ENCODE data around the gene APBB2. TPM values are rescaled to one million over a fixed set of nuclear protein-coding genes. Genes with fewer than 3 reads are reported as not detected.

The APBB2 gene
- total RNA-seq, 2 experiments from 2014 or later: 3.1 to 5.5 TPM

DNA sequence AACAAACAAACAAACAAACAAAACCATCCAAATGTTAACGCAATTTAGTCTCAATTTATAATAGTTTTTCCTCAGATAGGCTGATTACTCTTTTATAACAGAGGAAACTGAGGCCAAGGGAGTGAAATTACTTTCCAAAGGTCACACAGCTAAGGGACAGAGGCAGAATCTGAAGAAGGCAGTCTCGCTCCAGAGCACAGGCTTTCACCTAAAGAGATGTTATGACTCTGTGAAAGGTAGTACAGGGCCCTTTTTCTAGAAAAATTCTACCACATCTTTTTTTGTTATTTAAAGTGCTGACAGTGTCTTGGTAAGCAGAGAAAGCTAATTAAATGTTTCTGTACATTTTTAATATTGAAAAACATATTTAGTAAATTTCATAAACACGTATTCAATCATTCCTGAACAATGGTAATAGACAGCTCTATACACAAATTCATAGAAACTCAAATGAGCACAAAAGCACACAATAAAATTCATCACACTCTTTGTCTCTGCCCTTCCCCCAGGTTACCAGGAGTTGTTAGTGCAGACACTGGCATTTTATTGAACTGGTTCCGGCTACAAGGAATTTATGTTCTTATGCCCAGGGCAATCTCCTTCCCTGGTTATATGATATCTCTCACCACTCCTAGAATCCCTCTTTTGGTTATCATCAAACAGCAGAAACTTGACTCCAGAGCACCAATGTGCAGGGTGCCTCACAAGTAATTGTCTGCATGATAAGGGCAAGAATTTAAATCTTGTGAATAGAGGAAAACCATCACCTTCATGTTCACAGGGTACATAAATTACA, 7.7 kb upstream of the APBB2 start:
- no peak for DNase-seq
- Mint-ChIP-seq H3K4me1 (peaks cover under 1% of the 10 kb centered on the region), H3K4me3 (no peak overlapping the region), H3K27me3 (peaks cover 24% of the 10 kb centered on the region), H3K36me3 (no peaks in the 10 kb centered on the region), H3K9me3 (no peaks in the 10 kb centered on the region), H3K27ac (no peak overlapping the region)

DNA sequence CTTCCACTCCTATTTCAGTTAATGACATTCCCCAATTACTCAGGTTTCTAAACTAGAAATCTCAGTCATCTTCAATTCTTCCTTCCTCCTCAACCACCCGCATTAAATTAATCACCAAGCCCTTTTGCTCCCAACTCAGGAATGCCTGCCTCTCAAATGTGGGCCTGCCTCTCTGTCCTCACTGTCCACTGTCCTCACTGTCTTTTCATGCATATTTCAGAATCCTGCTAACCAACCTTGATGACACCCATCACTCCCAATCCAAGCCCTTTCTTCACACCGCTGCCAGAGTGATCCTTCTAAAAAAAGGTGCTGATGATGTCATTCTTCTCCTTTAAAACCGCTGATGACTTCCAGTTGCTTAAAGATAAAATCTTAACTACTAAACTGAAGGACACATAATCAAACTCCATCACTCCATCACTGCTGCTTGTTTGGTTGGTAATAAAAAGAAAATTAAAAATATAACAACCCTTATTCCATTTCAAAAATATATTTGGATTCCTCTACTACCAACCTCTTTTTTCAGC, 5.1 kb upstream of the APBB2 start:
- H3K27ac Mint-ChIP-seq: no peak overlapping the region

GRCh38 chr4:41218703-41219102, 4.4 kb upstream of the APBB2 start:
- peaks cover 14% of the 10 kb centered on the region for H3K4me1 Mint-ChIP-seq
- peaks cover 46% of the 10 kb centered on the region for H3K27me3 Mint-ChIP-seq
- no peaks in the 10 kb centered on the region for H3K9me3 Mint-ChIP-seq
- DNase-seq: no peak
- H3K36me3 Mint-ChIP-seq: no peaks in the 10 kb centered on the region
- H3K4me3 Mint-ChIP-seq: no peak overlapping the region
- H3K27ac Mint-ChIP-seq: no peak overlapping the region

More for the DNA sequence above, 5.1 kb upstream of the APBB2 start:
- Mint-ChIP-seq H3K27me3 (peaks cover 45% of the 10 kb centered on the region), H3K9me3 (no peaks in the 10 kb centered on the region), H3K36me3 (no peaks in the 10 kb centered on the region), H3K4me1 (peaks cover 14% of the 10 kb centered on the region), H3K4me3 (no peak overlapping the region)
- no peak for DNase-seq

DNA sequence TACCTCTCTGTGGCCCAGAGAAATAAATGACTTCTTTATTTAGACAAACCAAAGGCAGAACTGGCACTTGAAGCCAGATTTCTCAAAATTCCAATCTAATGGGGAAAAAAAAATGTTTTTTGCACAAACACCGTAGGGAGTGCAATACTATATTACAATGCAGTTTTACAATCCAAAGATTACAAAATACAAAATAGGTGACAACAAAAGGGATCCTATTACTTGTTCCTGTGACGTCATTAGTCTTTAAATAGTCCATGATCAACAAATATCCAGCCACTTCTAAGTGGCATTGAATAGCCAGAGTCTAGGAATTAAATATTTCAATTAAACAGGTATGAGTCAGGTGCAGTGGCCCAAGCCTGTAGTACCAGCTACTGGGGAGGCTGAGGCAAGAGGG, 3.0 kb upstream of the APBB2 start:
- H3K36me3 Mint-ChIP-seq: no peaks in the 10 kb centered on the region
- peaks cover 55% of the 10 kb centered on the region for H3K27me3 Mint-ChIP-seq
- H3K27ac Mint-ChIP-seq: no peak overlapping the region
- no peak overlapping the region for H3K4me3 Mint-ChIP-seq
- no peak for DNase-seq
- H3K9me3 Mint-ChIP-seq: no peaks in the 10 kb centered on the region
- H3K4me1 Mint-ChIP-seq: peaks cover 26% of the 10 kb centered on the region

DNA sequence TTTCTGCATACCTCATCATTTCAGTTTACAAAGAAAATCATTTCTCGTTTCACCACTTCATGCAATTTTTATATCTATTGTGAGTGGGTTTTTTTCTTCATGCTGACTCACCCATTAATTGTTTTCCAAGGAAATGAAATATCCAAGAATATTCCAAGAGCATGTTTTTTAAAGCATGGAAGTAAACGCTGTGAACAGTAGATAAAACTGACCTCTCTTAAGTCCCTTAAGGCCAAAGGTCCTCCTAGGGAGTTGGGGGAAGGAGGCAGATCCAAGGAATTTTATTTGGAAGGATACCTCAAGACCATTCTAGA, 2.6 kb upstream of the APBB2 start:
- H3K4me3 Mint-ChIP-seq: peak overlapping the region; percentile 81
- DNase-seq: no peak
- H3K36me3 Mint-ChIP-seq: no peaks in the 10 kb centered on the region
- H3K27me3 Mint-ChIP-seq: peaks cover 59% of the 10 kb centered on the region
- peaks cover 26% of the 10 kb centered on the region for H3K4me1 Mint-ChIP-seq
- peak overlapping the region; percentile 90 for H3K27ac Mint-ChIP-seq
- no peaks in the 10 kb centered on the region for H3K9me3 Mint-ChIP-seq

GRCh38 chr4:41216294-41217019, 2.1 kb upstream of the APBB2 start:
- Mint-ChIP-seq H3K27ac (peak overlapping the region; percentile 90), H3K4me1 (peaks cover 26% of the 10 kb centered on the region), H3K36me3 (no peaks in the 10 kb centered on the region), H3K4me3 (peak overlapping the region; percentile 81), H3K27me3 (peaks cover 64% of the 10 kb centered on the region), H3K9me3 (no peaks in the 10 kb centered on the region)
- peak; percentile 78 for DNase-seq

- peaks cover 26% of the 10 kb centered on the region for H3K4me1 Mint-ChIP-seq
- H3K27ac Mint-ChIP-seq: peak overlapping the region; percentile 66
Measured at GRCh38 chr4:41215969-41216293, 1.6 kb upstream of the APBB2 start.

GRCh38 chr4:41215155-41215554, 813 bp upstream of the APBB2 start:
- H3K9me3 Mint-ChIP-seq: no peaks in the 10 kb centered on the region
- H3K4me3 Mint-ChIP-seq: peak overlapping the region; percentile 76
- H3K4me1 Mint-ChIP-seq: peaks cover 26% of the 10 kb centered on the region
- H3K27ac Mint-ChIP-seq: no peak overlapping the region
- no peak for DNase-seq
- H3K27me3 Mint-ChIP-seq: peaks cover 62% of the 10 kb centered on the region
- no peaks in the 10 kb centered on the region for H3K36me3 Mint-ChIP-seq

More at GRCh38 chr4:41215969-41216293, 1.6 kb upstream of the APBB2 start:
- no peaks in the 10 kb centered on the region for H3K9me3 Mint-ChIP-seq
- DNase-seq: no peak
- peaks cover 62% of the 10 kb centered on the region for H3K27me3 Mint-ChIP-seq
- no peaks in the 10 kb centered on the region for H3K36me3 Mint-ChIP-seq
- H3K4me3 Mint-ChIP-seq: peak overlapping the region; percentile 76

DNA sequence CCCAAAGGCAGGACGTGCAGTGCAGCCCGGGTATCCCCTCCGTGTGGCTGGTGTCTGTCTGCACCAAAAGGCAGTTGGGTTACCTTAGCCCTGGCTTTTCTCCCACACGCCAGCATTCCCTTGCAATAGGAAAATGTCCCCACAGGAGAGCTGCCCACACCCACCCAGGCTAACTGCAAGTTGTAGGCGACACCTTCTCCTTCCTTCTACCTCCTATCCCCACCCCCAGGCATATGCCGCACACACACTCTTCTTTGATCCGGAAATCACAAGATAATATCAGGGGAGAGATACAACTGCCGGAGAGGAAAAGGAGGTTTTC, 444 bp upstream of the APBB2 start:
- H3K4me1 Mint-ChIP-seq: peaks cover 26% of the 10 kb centered on the region
- H3K4me3 Mint-ChIP-seq: peak overlapping the region; percentile 54
- H3K27me3 Mint-ChIP-seq: peaks cover 66% of the 10 kb centered on the region
- H3K27ac Mint-ChIP-seq: no peak overlapping the region
- H3K36me3 Mint-ChIP-seq: no peaks in the 10 kb centered on the region
- no peaks in the 10 kb centered on the region for H3K9me3 Mint-ChIP-seq
- no peak for DNase-seq

DNA sequence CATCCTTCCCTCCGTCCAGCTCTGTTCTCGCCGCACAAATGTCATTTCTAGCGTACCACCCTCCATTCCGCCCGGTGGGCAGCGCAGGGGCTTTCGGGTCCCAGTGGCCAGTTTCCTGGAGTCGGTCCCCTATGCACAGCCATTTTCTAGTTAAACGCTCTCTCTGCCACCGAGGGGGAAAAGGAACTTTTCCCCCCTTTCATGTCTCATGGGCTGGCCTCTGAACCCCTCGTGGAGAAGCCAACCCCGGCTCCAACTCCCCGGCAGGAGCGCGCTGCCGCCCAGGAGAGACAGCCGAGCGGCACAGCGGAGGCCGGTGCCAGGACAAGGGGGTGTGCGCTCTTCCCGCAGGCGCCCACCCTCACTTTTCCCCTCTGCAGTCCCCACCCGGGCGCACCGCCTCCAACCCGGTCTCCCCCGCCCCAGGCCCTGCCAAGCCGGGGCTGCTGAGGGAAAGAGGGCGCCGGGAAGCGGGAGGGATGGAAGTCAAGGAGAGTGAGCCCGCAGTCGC, 662 bp downstream of the APBB2 start:
- peak; percentile 11 for DNase-seq
- Mint-ChIP-seq H3K36me3 (no peaks in the 10 kb centered on the region), H3K27ac (no peak overlapping the region), H3K9me3 (no peaks in the 10 kb centered on the region), H3K4me1 (peaks cover 26% of the 10 kb centered on the region), H3K27me3 (peaks cover 71% of the 10 kb centered on the region), H3K4me3 (peak overlapping the region; percentile 73)

DNA sequence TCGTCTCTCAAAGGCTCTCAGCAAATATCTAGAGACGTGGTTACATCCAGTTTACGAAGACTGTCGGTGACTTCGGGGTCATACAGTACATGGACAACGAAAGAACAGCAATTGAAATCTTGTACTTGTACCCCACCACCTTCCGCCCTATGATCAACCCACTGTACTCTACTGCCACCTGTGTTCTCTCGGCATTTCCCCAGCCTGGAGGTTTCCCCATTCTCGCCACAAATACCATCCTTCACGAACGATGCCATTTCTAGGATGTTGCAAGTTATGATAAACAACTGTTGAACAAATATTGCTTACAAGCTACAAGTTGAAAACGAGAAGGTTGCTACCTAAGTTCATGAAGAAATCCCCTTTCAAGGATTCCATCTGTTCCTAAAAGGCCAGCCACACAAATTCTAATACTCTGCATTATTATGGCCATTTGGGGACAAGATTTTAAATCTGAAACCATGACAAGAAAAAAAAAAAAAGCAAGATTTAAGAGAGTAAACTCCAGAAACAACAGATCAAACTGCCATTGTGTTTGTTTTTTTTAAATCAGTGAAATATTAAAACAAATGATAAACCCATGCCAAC, 1.6 kb downstream of the APBB2 start:
- Mint-ChIP-seq H3K27ac (no peak overlapping the region), H3K9me3 (no peaks in the 10 kb centered on the region), H3K27me3 (peaks cover 69% of the 10 kb centered on the region), H3K4me1 (peaks cover 26% of the 10 kb centered on the region), H3K4me3 (peak overlapping the region; percentile 48), H3K36me3 (no peaks in the 10 kb centered on the region)
- DNase-seq: peak; percentile 18

DNA sequence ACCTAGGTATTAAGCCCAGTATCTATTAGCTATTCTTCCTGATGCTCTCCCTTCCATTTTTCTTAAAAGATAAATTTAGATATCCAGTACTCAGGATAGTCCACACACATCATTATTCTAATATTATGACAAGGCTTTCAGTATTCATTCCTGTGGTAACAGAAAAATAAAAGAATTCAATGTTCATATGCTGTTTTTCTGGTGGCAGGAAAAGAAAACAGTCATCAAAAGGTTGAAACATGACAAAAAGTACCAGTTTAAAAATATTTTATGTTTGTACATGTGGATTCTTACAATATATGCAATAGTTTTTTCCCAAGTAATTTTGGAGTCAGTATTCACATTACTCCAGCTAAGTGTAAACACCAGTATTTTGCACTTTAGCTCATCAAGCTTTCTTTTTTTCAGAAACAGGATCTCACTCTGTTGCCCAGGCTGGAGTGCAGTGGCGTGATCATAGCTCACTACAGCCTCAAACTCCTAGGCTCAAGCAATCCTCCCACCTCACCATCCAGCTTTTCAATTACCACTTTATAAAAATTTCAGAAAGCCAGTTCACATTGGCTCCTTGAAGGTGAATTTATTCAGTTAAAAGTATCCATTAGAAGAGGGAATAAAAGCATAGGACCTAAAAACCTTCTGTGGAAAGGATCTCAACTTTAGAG, 2.3 kb downstream of the APBB2 start:
- Mint-ChIP-seq H3K9me3 (no peaks in the 10 kb centered on the region), H3K27ac (no peak overlapping the region), H3K27me3 (peaks cover 62% of the 10 kb centered on the region), H3K36me3 (no peaks in the 10 kb centered on the region), H3K4me1 (peaks cover 27% of the 10 kb centered on the region), H3K4me3 (no peak overlapping the region)
- no peak for DNase-seq

DNA sequence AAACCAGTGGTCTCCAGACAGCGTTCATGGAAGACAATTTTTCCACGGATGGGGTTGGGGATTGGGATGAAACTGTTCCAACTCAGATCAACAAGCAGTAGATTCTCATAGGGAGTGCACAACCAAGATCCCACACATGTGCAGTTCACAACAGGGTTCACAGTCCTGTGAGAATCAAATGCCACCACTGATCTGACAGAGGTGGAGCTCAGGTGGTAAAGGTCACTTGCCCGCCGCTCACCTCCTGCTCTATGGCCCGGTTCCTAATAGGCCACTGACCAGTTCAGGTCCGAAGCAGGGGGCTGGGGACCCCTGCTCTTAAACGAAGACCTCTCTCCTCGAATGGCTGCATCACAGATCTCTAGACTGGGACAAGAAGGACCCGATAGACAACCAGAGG, 4.4 kb downstream of the APBB2 start:
- DNase-seq: no peak
- Mint-ChIP-seq H3K4me1 (peaks cover 16% of the 10 kb centered on the region), H3K36me3 (no peaks in the 10 kb centered on the region), H3K27me3 (peaks cover 47% of the 10 kb centered on the region), H3K9me3 (no peaks in the 10 kb centered on the region), H3K27ac (no peak overlapping the region), H3K4me3 (no peak overlapping the region)

DNA sequence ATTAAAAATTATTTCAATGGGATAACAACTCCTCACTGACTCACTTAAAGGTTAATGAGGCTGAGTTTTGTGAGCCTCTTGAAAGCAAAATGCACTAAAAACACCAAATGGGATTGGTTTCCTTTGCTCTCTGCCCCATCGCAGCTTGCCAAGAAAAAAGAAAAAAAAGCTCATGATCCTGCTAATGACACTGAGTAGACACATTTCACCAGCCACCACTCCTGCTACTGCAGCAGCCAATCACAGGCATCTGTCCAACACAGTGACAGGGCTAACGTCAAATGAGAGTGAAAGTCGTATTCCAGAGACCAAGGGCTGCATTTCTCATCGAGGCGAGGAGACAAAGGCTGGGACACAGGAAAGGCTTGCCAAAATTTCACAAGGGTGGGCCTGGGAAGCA, 5.2 kb downstream of the APBB2 start:
- Mint-ChIP-seq H3K4me1 (peaks cover 14% of the 10 kb centered on the region), H3K36me3 (no peaks in the 10 kb centered on the region), H3K27ac (no peak overlapping the region), H3K4me3 (no peak overlapping the region), H3K9me3 (no peaks in the 10 kb centered on the region), H3K27me3 (peaks cover 45% of the 10 kb centered on the region)
- no peak for DNase-seq

GRCh38 chr4:41207291-41207831, 7.0 kb downstream of the APBB2 start:
- Mint-ChIP-seq H3K4me3 (no peak overlapping the region), H3K27me3 (peaks cover 47% of the 10 kb centered on the region), H3K36me3 (no peaks in the 10 kb centered on the region), H3K9me3 (no peaks in the 10 kb centered on the region), H3K27ac (peak overlapping the region; percentile 52), H3K4me1 (peaks cover 2% of the 10 kb centered on the region)
- DNase-seq: peak; percentile 29

Measured in activated naive CD8-positive, alpha-beta T cell treated with anti-CD3 and anti-CD28 coated beads for 36 hours (primary cell).